Panc1 (cell line): ENCODE results near the gene PPP1CC. TPM values are rescaled to one million over a fixed set of nuclear protein-coding genes. Genes with fewer than 3 reads are reported as not detected.

Experiments used
- ATAC-seq: fragments of 200-7000 bp; cut with Tn5 transposase; 2 replicates; pipeline ENCODE4 v1.9.1; 2020; ENCODE audit warnings: mild to moderate bottlenecking, moderate library complexity
- BruUV-seq: library from RNA; stranded (reverse); fragments of 400-500 nt; replicated peaks from 2 replicates; lab custom pipeline; 2021; lab: Mats Ljungman, UMichigan
- CTCF ChIA-PET: fragments of 300-600 bp; sonication (Branson Sonifier 250); formaldehyde crosslinking; loops from one replicate; lab custom pipeline; 2022; ENCODE audit warnings: antibody characterized with exemption; lab: Charles Lee
- POLR2A ChIA-PET: fragments of 300-600 bp; sonication (Branson Sonifier 250); formaldehyde crosslinking; loops from one replicate; lab custom pipeline; 2022; ENCODE audit warnings: antibody characterized with exemption; lab: Charles Lee
- DNase-seq: peaks from one replicate; pipeline ENCODE4 v3.0.0-alpha.2; 2010; ENCODE audit warnings: low read depth, low spot score
- H3K27ac ChIP-seq: 2 replicates; pipeline ENCODE4 v1.5.1; 2011; ENCODE audit warnings: mild to moderate bottlenecking, low read length, inconsistent platforms
- H3K27me3 ChIP-seq: fragments of 200-500 bp; sonication (Bioruptor generic); 2 replicates; pipeline ENCODE4 v1.6.0; 2014; ENCODE audit warnings: low read length, inconsistent platforms; ENCODE audit not compliant: control insufficient read depth, insufficient read depth
- H3K36me3 ChIP-seq: fragments of 200-500 bp; sonication (Bioruptor generic); 2 replicates; pipeline ENCODE4 v1.5.1; 2014; ENCODE audit warnings: inconsistent platforms, mild to moderate bottlenecking, low read length, moderate library complexity; ENCODE audit not compliant: control insufficient read depth, insufficient read depth
- H3K4me1 ChIP-seq: 2 replicates; pipeline ENCODE4 v1.5.1; 2011; ENCODE audit warnings: inconsistent platforms, mild to moderate bottlenecking, low read length, moderate library complexity; ENCODE audit not compliant: control insufficient read depth, insufficient read depth
- H3K4me3 ChIP-seq, 2 experiments: 2 replicates each; pipeline ENCODE4 v1.5.1; 2011 to 2012; ENCODE audit warnings: low read depth in 2 of 2, low read length in 2 of 2, mild to moderate bottlenecking in 2 of 2, inconsistent platforms in 1 of 2, moderate library complexity in 1 of 2
- H3K9me3 ChIP-seq: fragments of 200-500 bp; sonication (Bioruptor generic); 2 replicates; pipeline ENCODE4 v1.5.1; 2014; ENCODE audit warnings: low read depth, mild to moderate bottlenecking, inconsistent platforms, low read length, moderate library complexity; ENCODE audit not compliant: control insufficient read depth, insufficient read depth
- POLR2AphosphoS5 ChIP-seq: IDR thresholded peaks from 2 replicates; pipeline ENCODE4 v1.6.1; 2012; ENCODE audit warnings: mild to moderate bottlenecking, low read depth, low read length, moderate library complexity
- SIN3A ChIP-seq: IDR thresholded peaks from 2 replicates; pipeline ENCODE4 v1.6.1; 2012; ENCODE audit warnings: low read depth, mild to moderate bottlenecking, low read length, moderate library complexity, borderline replicate concordance; ENCODE audit not compliant: insufficient read depth
- TCF7L2 ChIP-seq: IDR thresholded peaks from 2 replicates; pipeline ENCODE4 v1.6.1; 2011; ENCODE audit warnings: mild to moderate bottlenecking, low read depth, low read length, inconsistent platforms
- in situ Hi-C: cut with HindIII; loops from 2 replicates; pipeline ENCODE4 v1.10.0; 2016; ENCODE audit warnings: low sequenced_read_pairs, low pct_unique_long_range_greater_than_20kb
- intact Hi-C: fragments of 100-400 bp; cut with micrococcal nuclease; formaldehyde crosslinking; loops from one replicate; pipeline ENCODE4 v1.10.0; 2022; ENCODE audit not compliant: unreplicated experiment
- total RNA-seq: library from RNA; stranded (reverse); gene quantifications from one replicate; pipeline ENCODE4 v1.2.1, GENCODE V29; 2021; ENCODE audit not compliant: unreplicated experiment
- TF ChIP-seq, protein P1 (sequence below), 2 experiments: IDR thresholded peaks; 2 replicates each; pipeline ENCODE4 v1.6.1; 2011 to 2012; ENCODE audit warnings: low read depth in 2 of 2, control low read depth in 1 of 2, low read length in 1 of 2, mild to moderate bottlenecking in 1 of 2, moderate library complexity in 1 of 2; ENCODE audit not compliant: insufficient read depth in 1 of 2
- TF ChIP-seq, protein P2 (sequence below): fragments of 450-650 bp; IDR thresholded peaks from 2 replicates; pipeline ENCODE4 v1.5.1; 2017; ENCODE audit warnings: mild to moderate bottlenecking

The PPP1CC gene
- total RNA-seq, 1 experiment from 2014 or later, result 219 TPM

DNA sequence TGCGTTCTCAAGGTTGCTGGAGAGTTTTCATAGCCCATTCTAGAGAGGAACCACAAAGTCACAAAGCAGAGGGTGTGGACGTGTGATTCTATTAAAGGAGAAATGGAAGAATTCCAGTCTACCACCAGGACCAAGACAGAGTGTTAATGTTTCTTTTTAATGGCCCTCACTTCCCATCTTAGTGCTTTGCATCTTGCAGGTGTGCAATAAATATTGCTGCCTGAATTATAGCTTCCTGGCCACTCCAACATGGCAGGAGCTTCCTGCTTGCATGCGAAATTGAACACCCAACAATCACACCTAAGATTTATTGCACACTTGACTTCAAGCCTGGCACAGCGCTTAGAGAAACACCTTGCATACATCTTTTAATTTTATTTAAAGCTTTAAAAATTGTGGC, 22.4 kb upstream of the PPP1CC start:
- DNase-seq (no peak), ATAC-seq (no peak)
- no peak overlapping the region for H3K4me3 ChIP-seq
- intact Hi-C loops, result no loop called here
- no TSS peak for BruUV-seq
- in situ Hi-C loops, result no loop called here
- TF ChIP-seq, protein P1, sequence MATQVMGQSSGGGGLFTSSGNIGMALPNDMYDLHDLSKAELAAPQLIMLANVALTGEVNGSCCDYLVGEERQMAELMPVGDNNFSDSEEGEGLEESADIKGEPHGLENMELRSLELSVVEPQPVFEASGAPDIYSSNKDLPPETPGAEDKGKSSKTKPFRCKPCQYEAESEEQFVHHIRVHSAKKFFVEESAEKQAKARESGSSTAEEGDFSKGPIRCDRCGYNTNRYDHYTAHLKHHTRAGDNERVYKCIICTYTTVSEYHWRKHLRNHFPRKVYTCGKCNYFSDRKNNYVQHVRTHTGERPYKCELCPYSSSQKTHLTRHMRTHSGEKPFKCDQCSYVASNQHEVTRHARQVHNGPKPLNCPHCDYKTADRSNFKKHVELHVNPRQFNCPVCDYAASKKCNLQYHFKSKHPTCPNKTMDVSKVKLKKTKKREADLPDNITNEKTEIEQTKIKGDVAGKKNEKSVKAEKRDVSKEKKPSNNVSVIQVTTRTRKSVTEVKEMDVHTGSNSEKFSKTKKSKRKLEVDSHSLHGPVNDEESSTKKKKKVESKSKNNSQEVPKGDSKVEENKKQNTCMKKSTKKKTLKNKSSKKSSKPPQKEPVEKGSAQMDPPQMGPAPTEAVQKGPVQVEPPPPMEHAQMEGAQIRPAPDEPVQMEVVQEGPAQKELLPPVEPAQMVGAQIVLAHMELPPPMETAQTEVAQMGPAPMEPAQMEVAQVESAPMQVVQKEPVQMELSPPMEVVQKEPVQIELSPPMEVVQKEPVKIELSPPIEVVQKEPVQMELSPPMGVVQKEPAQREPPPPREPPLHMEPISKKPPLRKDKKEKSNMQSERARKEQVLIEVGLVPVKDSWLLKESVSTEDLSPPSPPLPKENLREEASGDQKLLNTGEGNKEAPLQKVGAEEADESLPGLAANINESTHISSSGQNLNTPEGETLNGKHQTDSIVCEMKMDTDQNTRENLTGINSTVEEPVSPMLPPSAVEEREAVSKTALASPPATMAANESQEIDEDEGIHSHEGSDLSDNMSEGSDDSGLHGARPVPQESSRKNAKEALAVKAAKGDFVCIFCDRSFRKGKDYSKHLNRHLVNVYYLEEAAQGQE (IDR thresholded peaks at IDR 0.05; ENCODE audit: insufficient read depth in 1 of 2, low read depth in 2 of 2, low read length in 1 of 2), result no peak
- TF ChIP-seq SIN3A, result no peak
- no peak for TF ChIP-seq POLR2AphosphoS5
- TF ChIP-seq TCF7L2, result no peak
- no peaks in the 10 kb centered on the region for H3K9me3 ChIP-seq
- H3K27ac ChIP-seq, result no peak overlapping the region
- no peaks in the 10 kb centered on the region for H3K27me3 ChIP-seq
- no peaks in the 10 kb centered on the region for H3K36me3 ChIP-seq
- POLR2A ChIA-PET, result no interaction called here
- CTCF ChIA-PET, result interaction anchor here (0.5 kb wide), 1 partner anchor 85 kb away, joined by 5 read pairs; no protein-coding TSS in a partner anchor
- H3K4me1 ChIP-seq, result no peaks in the 10 kb centered on the region

DNA sequence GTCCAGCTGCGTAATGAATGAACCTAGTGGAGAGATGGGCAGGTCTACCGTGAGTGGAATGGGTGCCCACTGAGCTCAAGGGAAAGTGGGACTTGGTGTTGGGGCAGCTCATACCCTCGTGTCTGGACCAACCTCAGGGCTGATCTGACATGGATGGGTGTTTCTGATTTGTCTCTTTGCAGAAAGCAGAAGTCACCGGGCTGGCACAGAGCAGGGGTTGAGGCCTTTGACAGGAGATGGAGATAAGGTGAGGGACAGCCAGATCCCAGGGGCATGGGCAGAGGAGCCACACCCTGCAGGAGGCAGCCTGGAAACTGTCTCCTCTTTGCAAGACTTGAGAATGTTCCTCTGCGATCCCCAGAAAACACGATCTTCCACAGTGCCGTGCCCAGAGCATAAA, 20.9 kb upstream of the PPP1CC start:
- no peak overlapping the region for H3K27ac ChIP-seq

More for the DNA sequence above, 20.9 kb upstream of the PPP1CC start:
- TF ChIP-seq, protein P2, sequence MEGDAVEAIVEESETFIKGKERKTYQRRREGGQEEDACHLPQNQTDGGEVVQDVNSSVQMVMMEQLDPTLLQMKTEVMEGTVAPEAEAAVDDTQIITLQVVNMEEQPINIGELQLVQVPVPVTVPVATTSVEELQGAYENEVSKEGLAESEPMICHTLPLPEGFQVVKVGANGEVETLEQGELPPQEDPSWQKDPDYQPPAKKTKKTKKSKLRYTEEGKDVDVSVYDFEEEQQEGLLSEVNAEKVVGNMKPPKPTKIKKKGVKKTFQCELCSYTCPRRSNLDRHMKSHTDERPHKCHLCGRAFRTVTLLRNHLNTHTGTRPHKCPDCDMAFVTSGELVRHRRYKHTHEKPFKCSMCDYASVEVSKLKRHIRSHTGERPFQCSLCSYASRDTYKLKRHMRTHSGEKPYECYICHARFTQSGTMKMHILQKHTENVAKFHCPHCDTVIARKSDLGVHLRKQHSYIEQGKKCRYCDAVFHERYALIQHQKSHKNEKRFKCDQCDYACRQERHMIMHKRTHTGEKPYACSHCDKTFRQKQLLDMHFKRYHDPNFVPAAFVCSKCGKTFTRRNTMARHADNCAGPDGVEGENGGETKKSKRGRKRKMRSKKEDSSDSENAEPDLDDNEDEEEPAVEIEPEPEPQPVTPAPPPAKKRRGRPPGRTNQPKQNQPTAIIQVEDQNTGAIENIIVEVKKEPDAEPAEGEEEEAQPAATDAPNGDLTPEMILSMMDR, result no peak
- TF ChIP-seq SIN3A (no peak), TCF7L2 (no peak), POLR2AphosphoS5 (no peak)
- TF ChIP-seq, protein P1 (IDR thresholded peaks at IDR 0.05; ENCODE audit: insufficient read depth in 1 of 2, low read depth in 2 of 2, low read length in 1 of 2), result no peak
- Histone ChIP-seq H3K4me3 (no peak overlapping the region), H3K9me3 (no peaks in the 10 kb centered on the region), H3K36me3 (no peaks in the 10 kb centered on the region), H3K4me1 (no peaks in the 10 kb centered on the region), H3K27me3 (no peaks in the 10 kb centered on the region)
- intact Hi-C loops, result no loop called here
- no peak for DNase-seq
- no peak for ATAC-seq
- POLR2A ChIA-PET, result no interaction called here
- in situ Hi-C loops, result no loop called here
- CTCF ChIA-PET, result no interaction called here
- no TSS peak for BruUV-seq
